HG03196 (cell line): ENCODE measurements around the gene FRMD4A.

Source experiments
- ATAC-seq: cut with Tn5 transposase; IDR thresholded peaks from one replicate; pipeline ENCODE4 v1.9.1; 2021; ENCODE audit not compliant: unreplicated experiment

FRMD4A gene

DNA sequence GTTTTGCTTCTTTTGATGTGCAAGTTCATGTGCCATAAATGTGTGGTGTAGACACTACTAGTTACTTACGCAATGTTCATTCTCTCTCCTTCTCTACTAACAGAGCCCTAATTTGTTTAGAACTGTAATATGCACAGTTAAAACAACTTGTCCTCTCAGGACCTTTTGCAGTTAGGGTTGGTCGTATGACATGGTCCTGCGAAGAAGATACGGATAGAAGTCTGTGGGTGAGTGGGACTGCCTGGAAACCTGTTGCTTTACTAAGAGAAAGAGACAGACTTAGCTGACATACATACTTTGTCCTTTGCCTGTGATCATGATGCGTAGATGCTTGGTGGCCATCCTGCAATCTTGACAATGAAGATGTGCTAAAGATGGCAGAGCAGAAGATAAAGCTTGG, 692.8 kb downstream of the FRMD4A start:
- no peak for ATAC-seq

DNA sequence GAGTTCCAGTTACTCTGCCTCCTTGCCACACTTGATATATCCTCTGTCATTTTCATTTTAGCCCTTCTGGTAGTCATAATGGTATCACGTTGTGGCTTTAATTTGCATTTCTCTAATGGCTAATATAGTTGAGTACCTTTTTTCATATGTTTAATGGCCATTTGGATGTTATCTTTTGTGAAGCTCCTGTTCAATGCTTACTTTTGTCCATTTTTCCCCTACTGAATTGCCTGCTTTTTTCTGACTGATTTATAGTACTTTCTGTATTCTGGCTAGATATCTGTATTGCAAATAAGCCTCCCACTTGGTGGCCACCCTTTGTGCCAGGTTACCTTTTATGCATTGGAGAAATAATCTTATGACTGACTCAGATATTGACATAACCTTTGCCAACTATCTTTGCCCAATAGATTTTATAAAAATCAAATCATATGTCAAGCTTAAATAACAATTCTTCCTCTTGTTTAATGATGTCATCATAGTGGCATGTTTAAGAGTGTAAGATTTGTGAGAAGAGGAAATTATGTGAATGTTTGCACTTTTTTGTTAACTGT, 693.3 kb downstream of the FRMD4A start:
- ATAC-seq: no peak

DNA sequence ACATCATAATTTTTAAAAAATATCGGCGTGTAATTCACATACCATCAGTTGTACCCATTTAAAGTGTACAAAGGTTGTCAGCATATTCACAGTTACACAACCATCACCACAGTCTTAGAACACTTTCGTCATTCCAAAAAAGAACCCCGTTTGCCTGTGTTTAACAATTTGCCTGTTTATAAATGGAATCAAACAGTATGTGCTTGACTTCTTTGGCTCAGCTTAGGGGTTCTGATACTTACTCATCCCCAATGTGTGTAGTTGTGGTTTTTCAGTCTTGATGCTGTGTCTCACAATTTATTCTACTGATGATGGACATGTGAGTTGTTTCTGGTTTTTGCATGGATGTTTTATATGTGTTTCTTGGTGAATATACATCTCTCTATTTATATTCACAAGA, 693.9 kb downstream of the FRMD4A start:
- no peak for ATAC-seq

DNA sequence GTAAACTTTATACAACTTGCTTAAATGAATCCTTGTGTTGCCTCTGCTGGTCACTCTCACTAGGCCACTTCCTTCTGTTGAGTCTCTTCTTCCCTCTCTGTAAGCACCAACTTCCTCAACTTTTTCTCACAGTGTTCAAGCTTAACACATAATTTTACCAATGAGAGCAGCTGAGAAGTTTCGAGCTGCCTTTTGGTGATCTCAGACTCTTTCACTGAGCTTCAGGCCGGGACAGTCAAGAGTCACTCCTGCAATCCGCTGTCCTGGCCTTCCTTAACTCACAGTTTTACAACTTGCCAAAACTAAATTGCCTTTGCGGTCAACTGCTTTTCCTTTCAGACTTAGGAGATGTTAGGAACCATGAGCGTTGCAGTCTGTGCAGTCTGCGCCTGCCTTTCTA, 696.5 kb downstream of the FRMD4A start:
- ATAC-seq: no peak

DNA sequence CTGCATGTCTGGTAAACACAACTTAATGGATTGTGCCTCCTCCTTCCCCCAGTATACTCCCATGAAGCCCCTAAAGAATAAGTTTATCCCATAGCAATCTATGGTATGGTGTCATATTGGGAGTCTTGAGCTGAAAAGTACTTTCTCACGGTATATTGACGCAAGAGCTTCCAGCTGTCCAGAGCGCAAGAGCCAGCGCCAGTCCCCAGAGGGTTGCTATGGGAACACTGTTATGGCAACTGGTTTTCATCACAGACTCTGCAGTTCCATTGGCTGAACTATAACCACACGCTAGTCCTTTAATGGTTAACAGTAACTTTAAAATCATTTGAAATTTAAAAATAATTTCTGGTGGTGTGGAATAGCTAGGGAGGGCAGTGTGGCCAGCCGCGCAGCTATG, 697.0 kb downstream of the FRMD4A start:
- no peak for ATAC-seq

DNA sequence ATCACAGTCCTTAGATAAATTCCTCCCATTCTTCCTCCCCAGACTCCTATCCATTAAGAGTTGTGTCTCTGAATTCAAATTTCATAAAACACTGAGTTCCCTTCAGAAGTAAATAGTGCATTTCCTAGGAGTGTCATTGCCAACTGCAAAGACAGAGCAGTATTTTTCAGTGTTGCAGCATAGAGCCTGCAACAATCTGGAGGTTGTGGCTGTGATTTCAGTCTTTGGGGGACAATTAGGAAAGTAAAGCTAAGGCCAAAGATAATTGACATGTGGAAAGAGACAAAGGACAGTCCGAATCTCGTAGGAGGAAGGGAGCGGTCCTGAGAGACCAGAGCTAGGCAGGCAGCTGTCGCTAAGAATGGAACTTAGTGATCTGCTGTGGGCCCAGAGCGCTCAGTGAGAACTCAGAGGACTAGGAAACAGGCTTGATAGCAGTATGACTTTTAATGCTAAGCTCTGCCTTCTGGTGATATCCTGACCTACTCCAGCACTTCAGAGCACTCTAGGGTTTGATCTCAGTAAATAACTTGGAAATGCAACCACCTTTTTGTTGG, 697.8 kb downstream of the FRMD4A start:
- ATAC-seq: no peak

DNA sequence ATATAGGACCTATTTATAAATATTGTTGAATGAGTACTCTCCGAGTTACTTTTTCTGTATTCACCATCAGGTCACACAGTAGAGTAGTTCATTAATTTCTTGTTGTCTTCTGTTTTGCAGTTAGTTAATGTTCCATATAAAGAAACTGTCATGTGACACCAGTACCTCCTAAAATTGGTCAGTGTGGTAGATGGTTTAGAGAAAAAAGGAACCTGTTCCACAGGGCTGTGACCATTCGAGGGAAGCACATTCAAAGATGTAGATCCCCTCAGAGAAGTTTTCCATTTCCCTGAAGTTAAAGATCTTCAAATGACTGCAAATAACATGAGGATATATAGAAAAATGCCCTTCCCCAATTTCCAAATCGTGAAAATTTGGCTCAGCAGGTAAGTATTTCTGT, 698.3 kb downstream of the FRMD4A start:
- ATAC-seq: no peak

DNA sequence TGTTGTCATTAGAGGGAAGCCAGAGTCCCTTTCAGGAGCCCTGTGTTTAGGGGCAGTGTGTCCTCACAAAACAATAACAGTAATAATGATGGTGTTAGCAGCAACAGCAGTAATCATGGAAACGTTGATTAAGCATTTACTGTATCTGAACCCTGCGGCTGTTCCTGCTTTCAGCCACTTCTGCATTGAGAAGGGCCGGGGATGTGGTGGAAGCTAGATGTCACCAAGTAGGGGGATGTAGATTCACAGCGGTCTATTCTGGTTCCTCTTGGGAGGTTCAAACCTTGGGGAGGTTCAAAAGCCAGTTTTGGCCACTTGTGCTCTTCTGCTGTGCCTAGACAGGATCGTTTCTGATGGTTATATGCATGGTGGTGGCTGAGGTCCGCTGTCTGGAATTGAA, 699.1 kb downstream of the FRMD4A start:
- ATAC-seq: no peak

DNA sequence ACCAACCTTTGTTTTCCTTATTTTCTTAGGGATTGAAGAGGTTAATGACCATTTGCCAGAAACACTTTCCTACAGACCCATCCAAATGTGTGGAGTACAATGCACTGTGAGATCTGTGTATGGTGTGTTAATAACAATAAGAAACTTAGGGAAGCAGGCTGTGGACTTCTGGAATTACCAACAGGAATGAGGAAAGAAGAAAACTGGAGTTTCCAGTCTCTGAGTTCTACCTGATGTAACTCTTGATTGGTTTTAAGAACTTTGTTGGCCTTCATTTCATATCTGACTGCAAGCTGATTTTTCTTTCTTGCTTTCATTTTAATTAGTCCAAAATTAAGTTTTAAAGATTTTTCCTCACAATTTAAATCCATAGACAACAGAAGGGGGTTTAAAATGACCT, 700.5 kb downstream of the FRMD4A start:
- ATAC-seq: no peak

DNA sequence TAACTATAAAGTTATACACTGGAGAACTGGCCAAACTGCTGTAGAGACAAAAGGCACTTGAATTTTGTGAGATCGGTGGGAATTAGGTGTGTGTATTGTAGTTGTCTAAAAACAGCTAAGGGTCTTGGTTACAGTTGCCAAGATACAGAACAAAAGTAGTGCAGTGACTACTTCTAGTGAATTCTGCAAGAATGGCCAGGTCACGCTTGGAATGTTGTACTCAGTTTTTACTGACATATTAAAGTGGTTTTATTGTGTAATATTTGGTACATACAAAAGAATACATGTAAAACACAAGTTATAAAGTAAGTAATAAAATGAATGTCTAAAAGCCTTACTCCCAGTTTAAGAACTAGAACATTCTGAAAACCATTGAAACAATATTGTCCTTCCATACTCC, 701.6 kb downstream of the FRMD4A start:
- no peak for ATAC-seq

DNA sequence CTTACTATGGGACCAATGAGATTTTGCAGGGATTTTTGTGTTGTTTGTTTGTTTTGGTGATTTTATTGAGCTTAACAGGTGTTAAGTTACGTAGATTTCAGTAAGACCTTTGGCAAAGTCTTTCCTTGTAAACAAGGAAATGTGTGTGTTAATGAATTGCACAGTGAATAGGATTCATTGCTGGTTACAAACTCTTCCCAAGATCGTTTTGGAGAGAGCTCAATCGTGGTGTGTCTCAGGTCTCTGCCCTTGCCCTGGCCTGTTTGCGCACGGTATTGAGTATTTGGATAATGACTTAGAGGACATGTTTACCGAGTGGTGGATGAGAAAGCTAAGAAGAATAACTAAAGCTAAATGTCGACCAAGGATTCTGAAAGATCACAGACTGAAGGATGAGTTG, 702.1 kb downstream of the FRMD4A start:
- ATAC-seq: no peak

DNA sequence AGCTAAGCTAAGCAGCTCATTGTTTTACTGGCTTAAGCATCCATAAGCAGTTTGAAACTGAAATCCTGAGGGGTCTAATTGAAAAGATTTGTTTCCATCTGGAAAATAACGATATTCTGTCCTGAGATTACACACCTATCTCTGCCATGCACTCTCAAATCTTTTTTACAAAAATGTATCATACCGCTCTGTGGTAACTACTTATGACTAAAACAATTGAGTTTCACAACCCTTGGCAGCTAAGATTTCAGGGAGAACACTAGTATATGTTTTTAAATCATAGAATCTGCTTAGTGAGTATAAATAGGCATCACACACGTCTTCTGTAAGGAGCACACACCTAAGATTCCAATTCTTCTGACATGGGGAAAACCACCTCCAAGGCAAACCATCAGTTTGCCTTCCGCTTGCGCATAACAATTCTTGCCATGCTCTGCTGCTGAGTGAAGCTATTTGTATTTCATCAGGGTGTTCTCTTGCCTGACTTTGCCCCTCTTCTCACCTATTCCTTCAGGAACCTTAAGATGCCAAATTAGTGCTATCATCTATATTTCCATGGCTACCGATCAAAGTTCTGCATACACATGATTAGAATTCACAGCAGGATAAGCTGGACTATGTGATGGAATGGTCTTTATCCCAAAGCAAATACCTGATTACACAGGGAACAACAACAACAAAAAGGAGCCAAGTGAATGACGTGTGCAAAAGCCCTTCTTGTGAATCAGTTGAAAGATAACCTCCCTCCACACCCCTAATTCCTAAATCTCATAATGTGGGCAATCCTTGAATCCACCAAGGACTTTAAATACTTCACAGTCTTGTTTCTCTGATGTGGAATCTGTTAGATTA, 703.0 kb downstream of the FRMD4A start:
- ATAC-seq: no peak

DNA sequence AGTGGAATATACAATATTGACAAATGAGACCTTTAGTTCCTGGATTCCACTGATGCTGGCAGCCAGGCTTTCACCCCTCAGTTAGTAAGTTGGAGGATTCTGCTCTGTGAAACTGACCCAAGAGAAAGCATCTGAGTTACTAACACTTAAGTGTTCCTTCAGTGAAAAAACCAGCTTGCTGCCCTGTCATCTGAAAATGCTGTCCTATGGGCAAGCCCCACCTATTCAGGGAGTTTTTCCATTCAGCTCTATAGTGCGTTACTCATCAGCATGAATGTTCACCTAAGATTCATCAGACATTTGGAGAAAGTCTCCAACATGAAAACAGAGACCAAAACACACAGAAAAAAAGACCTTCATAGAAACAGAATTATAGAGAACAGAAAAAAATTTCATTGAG, 706.1 kb downstream of the FRMD4A start:
- no peak for ATAC-seq

DNA sequence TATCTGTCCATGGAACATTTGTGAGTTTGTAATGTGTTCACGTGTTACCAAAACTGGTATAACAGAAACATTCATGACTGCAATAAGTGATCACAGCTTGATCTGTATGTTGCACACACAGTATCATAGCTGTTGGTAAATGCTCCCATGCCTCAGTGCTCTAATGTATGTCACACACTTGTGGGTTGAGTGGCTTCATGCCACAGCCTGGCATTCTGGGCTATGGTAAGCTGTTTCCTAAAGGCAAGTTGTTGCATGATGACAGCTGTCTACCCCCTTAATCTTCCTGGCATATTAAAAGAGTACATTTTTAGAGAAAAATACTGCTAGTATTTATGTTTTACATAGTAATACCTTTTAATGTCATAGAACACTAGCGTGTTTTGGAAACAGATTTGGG, 708.8 kb downstream of the FRMD4A start:
- ATAC-seq: no peak

DNA sequence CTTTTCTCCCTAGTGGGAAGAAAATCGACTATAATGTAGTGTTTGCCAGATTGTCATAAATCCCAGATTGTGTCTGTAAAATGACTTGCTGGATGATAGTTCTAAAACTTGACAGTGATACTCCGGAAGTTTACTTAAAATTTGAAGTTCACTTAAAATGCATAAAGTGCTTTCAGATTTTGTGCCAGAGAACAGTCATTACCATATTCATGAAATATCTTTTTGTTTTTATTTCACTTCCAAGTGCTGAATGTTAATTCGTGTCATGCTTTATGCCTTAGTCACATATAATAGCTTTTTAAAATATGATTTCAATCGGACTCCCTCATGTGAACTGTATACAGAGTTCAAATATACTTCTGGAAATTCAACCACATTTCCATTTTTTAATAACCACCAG, 713.6 kb downstream of the FRMD4A start:
- no peak for ATAC-seq

DNA sequence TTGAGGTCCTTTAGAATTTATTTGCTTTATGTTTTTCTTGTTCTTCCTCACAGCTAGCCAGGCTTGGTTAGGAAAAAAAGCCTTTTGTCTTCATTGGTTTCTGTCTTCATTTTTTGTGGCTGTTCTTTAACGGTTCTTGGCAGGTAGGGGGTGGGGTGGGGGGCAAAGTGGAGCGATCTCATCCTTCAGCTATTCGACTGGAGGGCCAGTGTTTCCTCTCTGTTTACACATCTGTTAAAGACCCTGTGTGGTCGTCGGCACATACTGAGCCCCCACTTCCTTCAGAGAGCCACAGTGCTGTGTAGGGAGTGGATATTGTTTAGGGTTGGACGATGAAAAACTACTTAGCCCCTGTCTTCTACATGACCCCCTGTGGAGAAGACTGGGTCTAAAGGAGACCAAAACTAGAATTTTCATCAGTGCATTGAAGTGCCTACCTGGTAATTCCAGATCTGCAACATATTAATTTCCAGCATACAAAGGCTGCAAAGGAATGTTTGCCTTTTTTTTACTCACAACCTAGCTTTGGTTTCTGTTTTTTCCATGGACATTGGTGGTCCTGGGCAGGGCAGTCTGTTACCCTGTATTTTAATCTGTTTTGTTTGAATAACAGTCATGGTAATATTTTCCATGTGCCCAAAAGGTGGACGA, 714.9 kb downstream of the FRMD4A start:
- ATAC-seq: no peak

DNA sequence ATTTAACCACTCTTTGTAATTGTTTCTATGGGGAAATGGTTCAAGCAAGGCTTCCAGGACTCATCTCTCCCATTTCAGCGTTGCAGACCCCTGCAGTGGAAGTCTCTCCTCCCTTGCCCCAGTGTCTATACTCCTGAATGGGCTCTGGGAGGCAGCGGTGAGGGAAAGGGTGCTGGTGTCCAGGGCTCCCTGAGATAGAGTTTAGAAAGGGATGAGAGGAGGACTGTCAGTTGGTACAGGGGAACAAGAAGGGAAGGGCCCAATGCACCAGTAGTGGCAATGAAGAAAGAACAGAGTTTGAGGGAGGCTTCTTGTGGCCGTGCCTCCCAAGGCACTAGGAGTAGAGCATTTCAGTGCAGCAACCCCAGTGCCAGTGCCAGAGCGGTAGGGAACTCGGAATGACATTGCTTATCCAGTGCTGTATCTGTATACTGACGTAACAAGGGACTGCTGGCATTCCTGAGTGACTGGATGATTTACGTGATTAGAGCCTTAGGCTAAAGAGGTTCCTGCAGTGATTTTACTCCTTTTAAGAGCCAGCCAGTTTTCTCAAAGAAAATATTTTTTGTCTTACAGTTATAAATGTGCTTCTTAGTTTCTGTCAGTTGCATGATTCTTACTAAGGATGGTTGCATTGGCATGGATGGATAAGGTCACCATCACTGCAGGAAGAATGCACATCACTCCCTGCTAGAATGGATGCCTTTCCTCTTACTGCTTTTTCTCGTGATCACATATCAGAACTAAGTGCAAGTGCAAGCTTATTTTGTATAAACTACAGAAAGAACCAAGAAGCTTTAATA, 716.0 kb downstream of the FRMD4A start:
- no peak for ATAC-seq

DNA sequence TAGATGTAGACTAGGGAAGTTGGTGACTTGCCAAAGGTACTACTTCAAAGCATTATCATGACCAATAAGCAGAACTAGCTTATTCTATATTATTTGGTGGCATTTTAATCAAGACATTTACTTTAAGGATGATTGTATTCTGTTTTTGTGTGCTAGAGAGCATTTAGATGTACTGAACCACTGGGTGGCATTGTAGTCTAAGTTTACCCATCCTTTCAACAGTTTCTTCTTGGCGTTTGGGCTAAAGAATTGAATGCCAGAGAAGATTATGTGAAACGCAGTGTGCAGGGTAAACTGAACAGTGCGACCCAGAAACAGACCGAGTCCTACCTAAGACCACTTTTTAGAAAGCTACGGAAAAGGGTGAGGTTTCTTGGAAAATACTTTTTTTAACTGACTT, 717.2 kb downstream of the FRMD4A start:
- no peak for ATAC-seq

DNA sequence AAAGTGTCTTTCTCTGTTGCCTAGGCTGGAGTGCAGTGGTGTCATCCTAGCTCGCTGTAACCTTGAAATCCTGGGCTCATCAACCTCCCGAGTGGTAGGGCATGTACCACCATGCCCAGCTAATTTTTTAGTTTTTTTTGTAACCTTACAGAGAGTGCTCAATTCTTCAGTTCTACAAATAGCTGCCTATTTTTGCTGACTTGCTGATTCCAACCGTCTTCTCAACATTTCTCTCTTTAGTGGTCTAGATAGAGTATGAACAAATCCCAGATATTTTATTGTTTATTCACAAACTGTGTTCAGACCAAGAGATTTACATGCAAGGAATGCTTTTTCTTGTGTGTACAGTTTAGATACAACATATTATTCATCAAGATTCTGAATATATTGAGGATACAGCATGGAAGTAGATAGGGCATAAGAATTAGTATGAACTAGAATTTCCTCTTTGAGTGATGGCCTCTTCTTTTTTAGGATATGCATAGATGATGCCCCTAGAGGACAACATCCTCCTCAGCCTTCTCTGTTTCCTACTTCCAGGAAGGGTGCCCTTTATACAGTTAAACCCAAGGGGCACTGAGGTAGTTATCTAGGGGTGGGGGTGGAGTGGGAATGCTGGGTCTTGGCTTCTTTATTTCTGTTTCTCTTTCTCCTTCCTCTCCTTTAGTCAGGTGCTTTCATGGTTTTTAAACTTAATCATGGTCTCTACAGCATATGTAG, 717.9 kb downstream of the FRMD4A start:
- no peak for ATAC-seq

DNA sequence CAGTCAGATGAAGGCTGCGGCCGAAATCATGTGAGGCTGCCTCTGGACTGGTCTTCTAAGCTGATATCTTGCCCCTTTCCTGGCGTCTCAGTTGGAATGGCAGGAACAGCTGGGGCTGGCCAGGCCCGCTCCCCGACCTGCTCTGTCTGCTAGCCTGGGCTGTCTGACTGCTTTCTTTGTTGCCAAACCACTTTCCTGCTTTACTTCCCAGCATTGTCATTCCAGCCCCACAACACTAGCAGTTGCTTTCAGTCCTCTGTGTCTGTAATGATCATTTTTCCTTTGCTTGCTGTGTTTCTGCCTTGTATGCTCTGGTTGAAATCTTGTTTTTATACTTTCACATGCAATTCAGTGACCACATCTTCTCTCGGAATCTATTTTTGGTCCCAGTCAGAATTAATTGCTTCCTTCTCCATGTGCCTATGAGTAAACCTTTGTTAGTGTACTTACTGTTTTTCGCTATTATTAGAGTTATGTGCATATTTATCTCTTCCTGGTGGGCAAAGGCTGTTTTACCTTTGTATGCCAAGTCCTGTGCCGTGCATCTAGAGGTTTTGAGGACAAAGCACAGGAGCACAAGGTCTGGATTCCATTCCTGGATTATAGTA, 722.4 kb downstream of the FRMD4A start:
- no peak for ATAC-seq
